GM18858 (cell line): Measurements from ENCODE around the gene BDH2.
A peak's percentile ranks its signal among the peaks of the same experiment; 100 is the strongest.

ENCODE experiments used
- ATAC-seq: cut with Tn5 transposase; IDR thresholded peaks from one replicate; pipeline ENCODE4 v1.9.1; 2021; ENCODE audit not compliant: unreplicated experiment

The BDH2 gene

GRCh38 chr4:103085555-103086196 is 14.0 kb downstream of the BDH2 start:
- no peak for ATAC-seq

- ATAC-seq: no peak
These were observed 20.0 kb downstream of the BDH2 start for GRCh38 chr4:103079621-103080020.

- ATAC-seq: peak; percentile 22
These were observed 22.8 kb downstream of the BDH2 start, which contains the start of gene SLC9B2 for GRCh38 chr4:103076747-103077347. Gene SLC9B2, minus strand, starts transcription at chr4:103076761. Its CDS starts 9,211 bp downstream, at chr4:103067550.

- peak; percentile 29 for ATAC-seq
These were observed 23.5 kb downstream of the BDH2 start for GRCh38 chr4:103075894-103076746.

- ATAC-seq: peak; percentile 1
These were observed 24.2 kb downstream of the BDH2 start for GRCh38 chr4:103075435-103075893.

GRCh38 chr4:103074744-103075434 is 24.7 kb downstream of the BDH2 start:
- peak; percentile 41 for ATAC-seq

GRCh38 chr4:103073792-103074438 is 25.7 kb downstream of the BDH2 start:
- ATAC-seq: no peak

GRCh38 chr4:103067841-103068547 is 31.6 kb downstream of the BDH2 start:
- ATAC-seq: no peak

GRCh38 chr4:103060453-103061148 is 39.0 kb downstream of the BDH2 start:
- no peak for ATAC-seq

- no peak for ATAC-seq
These were observed 45.6 kb downstream of the BDH2 start for GRCh38 chr4:103054030-103054429.

- no peak for ATAC-seq
These were observed 46.9 kb downstream of the BDH2 start for GRCh38 chr4:103052779-103053178.

GRCh38 chr4:103052145-103052544 is 47.5 kb downstream of the BDH2 start:
- ATAC-seq: no peak

- ATAC-seq: no peak
These were observed 48.7 kb downstream of the BDH2 start for GRCh38 chr4:103050736-103051436.

- ATAC-seq: peak; percentile 95
These were observed 53.0 kb downstream of the BDH2 start for GRCh38 chr4:103046416-103047290.

- ATAC-seq: no peak
These were observed 55.5 kb downstream of the BDH2 start for GRCh38 chr4:103044183-103044582.

- no peak for ATAC-seq
These were observed 63.5 kb downstream of the BDH2 start for GRCh38 chr4:103036169-103036568.

- peak; percentile 66 for ATAC-seq
These were observed 67.1 kb downstream of the BDH2 start for GRCh38 chr4:103032574-103032973.

- ATAC-seq: no peak
These were observed 68.8 kb downstream of the BDH2 start for GRCh38 chr4:103030791-103031190.
